Muscle of arm (tissue), 12 donors: Measurements from ENCODE around the gene PLEKHA6. TPM values are rescaled to one million over a fixed set of nuclear protein-coding genes. Genes with fewer than 3 reads are reported as not detected.
"Not testable (repeated sequence)": the region's sequence is repeated elsewhere in the genome, so short reads cannot be mapped to it uniquely, and the experiment has no call there.

Experiments
- DNase-seq: peaks from one replicate; pipeline ENCODE4 v3.0.0-alpha.2; 2013
- polyA plus RNA-seq, 12 donors: library from polyadenylated mRNA; unstranded; fragments of 120-200 nt; gene quantifications; one replicate each; pipeline ENCODE4 v1.2.1, GENCODE V29; 2013; ENCODE audit not compliant: insufficient read length in 12 of 12

PLEKHA6 gene
- polyA plus RNA-seq, 12 donors: 2.2 to 18.5 (median 4.3) TPM; not detected in 1

DNA sequence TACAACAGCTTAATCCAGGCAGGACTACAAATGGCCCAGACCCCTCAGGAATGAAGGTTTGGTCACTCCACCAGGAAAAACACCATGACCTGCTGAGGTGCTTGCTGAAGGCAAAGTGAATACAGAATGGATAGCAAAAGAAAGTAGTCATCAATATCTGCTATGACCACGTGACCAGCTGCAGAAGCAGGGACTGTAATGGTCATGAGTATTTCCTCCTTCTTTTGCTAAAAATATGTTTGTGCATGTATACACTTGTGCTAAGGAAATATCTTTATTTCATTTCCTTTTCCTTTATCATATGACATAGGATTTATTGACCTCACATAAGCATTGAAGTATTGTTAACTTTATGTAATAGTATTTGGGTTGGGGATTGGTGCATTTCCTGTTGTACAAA is 119.5 kb downstream of the PLEKHA6 start:
- DNase-seq: no peak

DNA sequence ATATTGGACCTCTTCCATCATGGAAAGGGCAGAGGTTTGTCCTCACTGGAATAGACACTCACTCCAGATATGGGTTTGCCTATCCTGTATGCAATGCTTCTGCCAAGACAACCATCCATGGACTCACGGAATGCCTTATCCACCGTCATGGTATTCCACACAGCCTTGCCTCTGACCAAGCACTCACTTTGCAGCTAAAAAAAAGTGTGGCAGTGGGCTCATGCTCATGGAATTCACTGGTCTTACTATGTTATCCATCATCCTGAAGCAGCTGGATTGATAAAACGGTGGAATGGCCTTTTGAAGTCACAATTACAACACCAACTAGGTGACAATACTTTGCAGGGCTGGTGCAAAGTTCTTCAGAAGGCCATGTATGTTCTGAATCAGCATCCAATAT is 120.3 kb downstream of the PLEKHA6 start:
- not testable (repeated sequence) for DNase-seq

DNA sequence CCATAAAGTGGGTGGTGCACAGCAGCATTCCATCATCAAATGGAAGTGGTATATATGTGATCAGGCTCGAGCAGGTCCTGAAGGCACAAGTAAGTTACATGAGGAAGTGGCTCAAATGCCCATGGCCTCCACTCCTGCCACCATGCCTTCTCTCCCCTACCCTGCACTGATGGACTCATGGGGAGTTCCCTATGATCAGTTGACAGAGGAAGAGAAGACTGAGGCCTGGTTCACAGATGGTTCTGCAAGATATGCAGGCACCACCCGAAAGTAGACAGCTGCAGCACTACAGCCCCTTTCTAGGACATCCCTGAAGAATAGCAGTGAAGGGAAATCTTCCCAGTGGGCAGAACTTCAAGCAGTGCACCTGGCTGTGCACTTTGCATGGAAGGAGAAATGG is 121.2 kb downstream of the PLEKHA6 start:
- not testable (repeated sequence) for DNase-seq

DNA sequence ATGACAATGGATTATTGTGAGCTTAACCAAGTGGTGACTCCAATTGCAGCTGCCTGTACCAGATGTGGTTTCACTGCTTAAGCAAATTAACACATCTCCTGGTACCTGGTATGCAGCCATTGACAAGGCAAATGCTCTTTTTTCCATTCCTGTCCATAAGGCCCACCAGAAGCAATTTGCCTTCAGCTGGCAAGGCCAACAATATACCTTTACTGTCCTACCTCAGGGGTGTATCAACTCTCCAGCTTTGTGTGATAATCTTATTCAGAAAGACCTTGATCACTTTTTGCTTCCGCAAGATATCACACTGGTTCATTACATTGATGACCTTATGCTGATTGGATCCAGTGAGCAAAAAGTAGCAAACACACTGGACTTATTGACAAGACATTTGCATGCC is 122.2 kb downstream of the PLEKHA6 start:
- DNase-seq: not testable (repeated sequence)

DNA sequence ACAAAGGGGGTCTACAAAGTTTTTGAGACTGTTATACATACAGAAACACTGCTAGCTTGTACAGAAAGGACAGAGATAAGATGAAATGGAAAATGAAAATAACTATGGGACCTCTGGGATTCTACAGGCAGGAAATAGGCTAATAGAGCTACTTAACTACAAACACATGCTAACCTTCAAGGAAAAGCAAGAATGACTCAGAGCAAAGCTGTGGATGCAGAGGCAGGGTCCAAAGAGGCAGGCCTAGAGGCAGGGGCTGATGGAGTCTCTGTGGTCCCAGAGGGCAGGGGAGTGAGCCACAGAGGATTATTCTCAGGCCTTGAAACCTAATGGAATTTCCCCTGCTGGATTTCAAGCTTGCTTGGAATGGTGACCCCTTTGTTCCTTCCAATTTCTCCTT is 127.2 kb downstream of the PLEKHA6 start:
- DNase-seq: peak; percentile 37

DNA sequence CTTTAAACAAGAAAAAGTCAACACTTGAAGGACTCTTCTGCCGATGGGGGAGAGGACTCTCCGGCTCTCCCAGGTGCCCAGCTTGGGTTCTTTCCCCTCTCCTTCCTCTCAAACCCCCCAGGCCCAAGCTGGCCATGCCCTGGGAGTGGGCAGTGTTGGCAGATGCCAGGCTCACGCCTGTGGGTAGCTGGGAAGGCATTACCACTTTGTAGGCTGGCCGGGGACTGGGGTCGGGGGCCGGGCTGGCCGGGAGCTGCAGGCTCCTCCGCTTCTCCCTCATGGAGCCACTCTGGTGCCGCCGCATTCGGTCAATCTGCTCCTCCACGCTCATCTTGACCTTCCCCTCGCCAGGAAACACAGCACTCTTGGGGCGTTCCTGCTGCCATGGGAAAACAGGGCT is 129.5 kb downstream of the PLEKHA6 start:
- no peak for DNase-seq

DNA sequence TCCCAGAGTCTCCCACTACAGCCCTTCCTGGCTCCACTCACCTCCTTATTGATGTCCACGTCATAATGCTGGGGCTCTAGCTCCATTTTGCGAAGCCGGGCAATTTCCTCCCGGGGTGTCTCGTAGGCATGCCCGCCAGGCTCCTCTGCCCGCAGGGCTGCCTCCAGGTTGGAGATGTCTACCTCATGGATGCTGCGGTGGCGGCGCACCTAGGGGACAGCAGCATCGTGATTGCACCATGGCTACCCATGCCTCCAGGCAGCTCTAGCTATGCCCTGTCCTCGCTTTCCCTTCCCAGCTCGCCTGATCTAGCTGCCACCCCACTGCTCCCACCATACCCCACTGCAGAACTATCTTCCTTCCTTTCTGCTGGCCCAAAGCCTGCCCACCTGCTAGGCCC is 130.8 kb downstream of the PLEKHA6 start:
- no peak for DNase-seq

DNA sequence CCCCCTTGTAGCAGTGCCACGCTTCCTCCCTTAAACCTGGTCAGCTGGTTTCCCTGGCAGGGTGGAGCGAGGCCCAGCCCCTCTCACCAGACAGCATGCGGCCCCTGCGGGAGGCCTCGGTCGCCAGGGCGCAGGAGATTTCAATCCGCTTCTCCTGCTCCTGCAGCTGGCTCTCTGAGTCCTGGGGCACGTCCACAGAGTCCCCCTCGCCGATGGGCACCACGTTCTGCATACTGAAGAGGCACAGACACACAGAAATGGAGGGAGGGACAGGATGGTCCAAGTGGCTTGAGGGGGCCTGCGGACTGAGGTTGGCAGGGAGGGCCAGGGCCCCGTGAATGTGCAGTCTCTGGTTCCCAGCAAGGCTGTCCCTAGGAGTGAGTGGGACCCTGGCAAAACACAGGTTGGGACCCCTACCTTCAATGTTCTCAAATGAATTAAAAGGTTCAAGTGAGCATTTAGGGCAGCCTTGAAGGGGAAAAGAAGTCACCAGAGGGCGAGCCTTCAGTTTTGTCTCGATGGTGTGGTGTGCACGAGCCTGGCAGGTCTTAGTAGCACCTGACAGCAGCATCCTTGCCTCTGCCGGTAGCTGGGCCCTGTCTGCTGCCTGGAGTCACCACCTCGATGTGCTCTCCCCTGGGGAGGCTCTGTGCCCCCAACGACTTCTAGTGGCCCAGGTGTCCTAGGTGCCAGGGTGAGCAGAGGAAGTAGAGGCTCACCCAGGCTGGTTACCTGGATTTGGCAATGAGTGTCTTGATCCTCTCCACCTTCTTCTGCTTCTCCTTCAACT is 131.5 kb downstream of the PLEKHA6 start:
- no peak for DNase-seq

DNA sequence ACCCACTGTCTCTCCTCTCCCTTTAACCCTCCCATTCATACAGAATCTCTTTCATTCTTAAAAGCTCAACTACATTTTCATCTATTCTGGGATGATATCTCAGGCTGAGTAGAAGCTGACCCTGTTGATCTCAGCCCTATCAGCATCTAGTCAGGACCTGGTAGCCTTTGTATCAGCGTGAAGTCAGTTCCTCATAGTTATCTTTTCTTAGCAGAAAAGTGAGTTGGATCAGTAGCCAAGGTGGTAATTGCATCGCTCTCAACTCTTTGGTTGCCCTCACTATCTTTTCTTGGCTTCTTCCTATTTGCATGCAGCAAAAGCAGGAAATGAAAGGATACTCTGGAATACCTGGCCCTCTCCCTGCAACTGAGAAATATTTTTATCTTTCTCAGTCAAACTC is 132.4 kb downstream of the PLEKHA6 start:
- no peak for DNase-seq

DNA sequence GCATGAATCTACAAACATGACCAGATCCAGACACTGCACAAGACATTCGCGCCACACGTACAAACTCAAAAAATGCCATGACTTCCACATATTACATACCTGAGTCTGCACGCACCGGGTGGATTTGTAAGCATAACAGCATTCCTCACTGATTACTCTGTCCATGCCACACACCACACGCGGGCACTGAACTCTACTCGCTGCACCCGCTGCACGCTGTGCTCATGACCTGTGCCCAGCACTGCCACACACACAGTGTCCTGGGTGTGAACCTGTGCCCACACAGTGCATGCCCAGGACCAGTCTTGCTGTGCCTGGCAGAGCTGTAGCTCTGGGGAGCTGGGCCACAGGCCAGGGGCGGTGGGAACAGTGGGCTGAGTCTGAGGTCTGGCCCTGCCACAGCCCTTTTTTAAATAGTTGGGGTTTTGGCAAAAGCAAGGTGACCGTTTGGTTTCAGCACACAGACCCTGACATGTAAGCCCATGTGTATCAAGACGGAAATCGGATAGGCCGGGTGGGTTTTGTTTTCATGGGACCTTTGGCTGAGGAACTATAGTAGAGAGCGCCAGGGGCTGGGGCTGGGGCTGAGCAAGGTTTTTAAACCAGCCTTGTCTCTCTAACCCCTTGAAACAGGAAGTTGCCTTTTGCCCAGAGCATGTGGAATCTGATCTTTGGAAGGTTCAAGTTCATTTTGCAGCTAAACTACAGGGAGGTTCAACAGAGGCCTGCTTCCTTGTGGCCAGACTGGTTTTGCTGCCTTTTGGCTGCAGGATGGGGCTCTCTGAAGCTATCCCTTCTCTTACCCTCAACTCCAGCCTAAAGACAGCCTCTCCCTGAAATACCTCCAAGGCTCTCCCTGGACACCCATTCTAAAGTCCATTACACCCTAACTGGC is 133.6 kb downstream of the PLEKHA6 start:
- no peak for DNase-seq

DNA sequence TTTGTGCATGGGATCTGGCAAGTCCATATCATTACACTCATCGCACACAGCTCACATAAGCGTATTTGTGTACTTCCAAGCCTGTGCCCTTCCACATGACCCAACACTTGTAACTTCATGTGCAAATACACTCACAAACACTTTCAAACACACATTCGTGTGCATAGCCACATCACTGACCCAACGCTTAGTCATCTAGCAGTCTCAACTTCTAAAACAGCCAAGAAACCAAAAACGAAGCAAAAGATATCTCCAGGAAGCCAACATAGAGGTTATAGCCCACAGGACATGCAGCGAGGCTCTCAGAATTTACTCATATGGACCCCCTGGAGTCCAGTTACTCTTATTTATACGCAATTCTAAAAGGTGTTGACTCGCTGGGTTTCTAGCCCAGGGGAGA is 135.1 kb downstream of the PLEKHA6 start:
- DNase-seq: no peak

DNA sequence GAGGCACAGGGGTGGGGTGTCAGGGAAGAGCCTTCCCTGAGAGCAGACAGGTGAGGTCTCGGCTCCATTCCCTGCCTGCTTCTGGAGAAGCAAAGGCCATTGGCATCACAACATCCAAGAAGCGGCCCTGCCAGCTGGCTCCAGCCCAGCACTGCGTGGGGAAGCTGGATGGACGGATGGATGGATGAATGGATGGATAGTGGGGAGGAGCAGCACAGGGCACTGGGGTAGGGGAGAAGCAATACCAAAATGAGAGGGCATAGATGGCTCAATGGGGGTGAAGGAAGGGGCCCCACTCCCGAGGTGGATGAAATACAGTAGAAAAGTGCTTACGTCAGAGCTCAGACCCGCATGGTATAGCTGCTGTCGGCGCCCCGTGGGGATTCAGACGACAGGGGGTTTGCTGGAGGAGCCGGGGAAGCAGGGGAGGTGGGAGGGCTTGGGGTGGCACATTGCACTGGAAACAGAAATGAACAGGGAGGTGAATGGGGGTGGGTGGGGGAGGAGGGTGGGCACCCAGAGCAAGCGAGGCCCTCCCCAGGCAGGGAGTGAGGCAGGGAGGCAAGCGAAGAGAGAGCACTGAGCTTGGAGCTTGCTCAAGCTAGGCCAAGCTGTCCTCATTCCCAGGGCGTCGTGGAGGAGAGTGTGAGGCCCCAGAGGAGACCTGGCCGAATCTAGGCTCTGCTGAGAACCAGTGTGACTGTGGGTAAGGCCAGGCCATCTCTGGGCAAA is 136.4 kb downstream of the PLEKHA6 start:
- no peak for DNase-seq

DNA sequence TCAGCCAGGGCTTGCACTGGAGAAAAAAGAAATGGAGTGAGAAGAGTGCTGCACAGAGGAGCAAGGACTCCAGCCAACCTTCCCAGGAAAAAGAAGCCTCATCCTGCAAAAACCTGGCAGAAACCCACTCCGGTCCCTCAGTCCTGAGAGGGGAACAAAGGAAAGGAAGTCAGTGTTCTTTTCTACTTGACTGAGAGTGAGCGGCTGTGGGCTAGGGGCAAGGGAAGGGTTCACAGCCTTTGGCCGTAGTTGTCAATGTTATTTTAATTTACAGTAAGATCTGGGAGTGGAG is 137.0 kb downstream of the PLEKHA6 start:
- DNase-seq: peak; percentile 65

DNA sequence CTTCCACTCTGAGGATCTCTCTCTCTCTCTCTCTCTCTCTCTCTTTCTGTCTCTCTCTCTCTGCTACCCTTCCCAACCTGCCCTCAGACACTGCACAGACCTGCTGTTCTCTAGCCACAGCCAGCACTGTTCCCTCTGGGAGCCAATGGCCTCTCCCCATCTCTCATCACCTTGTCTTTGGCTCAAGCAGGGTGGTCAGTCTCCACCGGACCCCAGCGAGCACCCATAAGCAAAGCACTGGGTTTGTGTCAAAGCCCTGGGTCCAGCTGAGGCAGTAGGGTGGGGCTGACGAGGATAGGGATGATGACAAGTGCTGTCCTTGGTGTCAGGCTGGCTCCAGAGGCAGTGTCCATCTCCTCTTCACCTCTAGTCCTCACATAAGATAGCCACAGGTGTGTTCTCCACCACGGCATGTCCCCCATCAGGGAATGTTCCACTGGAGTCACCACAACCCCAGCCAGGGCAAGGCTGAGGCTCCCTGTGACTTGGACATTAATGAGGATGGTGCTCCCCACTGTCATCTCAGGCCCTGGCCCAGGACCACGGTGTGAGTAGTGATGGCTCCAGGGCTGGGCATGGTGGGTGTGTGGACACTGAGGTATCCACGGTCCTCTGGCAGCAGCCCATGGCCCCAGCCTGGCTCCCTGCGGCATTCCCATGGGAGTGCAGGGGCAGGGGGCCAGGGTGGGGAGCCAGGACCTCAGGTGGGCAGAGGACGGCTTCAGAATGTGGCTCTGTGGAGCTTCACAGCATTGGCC is 137.5 kb downstream of the PLEKHA6 start:
- DNase-seq: no peak

DNA sequence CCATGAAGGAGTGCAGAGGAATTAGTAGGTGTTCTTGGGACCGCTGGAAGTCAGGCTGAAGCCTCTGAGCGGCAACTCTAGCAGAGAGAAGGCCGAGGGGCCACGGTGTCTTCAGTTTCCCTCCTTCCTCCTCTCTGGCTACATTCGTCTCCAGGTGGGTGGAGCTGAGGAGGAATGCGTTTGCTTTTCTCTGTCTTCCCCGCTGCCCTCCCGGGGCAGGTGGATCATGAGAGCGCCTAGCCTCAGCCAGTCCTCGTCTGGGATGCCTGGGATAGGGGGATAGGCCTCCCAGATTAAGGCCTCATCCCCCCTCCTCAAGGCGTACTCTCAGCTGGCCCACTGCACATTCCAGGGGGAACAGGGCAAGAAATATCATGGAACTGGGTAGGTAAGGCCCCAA is 138.5 kb downstream of the PLEKHA6 start:
- DNase-seq: no peak

DNA sequence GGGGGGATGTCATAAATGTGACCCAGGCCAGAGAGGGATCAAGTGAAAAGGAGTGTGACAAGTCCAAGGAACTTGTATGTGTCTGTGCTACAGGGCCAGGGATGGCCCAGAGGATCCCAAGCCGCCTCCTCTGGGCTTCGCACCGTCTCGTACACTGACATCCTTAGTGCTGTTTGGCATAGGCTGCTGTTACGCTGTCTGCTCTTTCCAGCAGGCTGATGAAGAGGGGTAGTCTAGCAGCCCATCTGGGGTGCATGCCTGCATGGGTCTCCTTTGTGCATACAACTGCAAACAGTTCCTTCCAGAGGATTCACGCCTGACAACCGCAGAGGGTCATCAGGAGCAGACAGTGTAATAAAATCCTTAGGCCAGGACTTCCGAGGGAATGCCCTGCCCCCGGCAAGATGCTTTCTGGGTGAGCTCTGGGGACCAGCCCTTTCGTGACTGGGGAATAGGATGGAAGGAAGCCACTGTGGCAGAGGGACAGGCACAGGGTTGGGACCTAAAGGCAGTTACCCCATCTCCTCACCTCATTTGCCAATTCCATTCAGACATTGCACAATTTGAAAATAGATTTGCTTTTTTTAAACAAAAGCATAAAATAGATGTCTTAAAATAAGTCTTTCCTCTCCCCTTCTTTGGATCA is 139.6 kb downstream of the PLEKHA6 start:
- DNase-seq: no peak

DNA sequence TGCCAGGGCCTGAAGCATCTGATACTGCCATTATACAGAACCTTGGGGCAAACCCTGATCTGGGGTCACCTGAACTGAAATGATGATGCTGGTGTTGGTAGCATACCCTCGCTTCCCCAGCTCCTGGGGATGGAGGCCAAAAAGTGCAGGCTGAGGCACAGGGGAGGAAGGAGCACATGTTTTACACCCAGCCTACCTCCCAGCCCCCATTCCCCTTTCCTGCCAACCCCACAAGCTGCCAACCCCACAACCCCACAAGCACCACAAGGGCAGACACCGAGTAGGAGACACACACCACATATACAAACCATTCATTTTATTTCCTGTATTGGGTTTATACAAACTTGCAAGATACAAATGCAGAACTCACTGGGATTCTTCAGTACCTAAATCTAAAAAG is 141.2 kb downstream of the PLEKHA6 start:
- no peak for DNase-seq

DNA sequence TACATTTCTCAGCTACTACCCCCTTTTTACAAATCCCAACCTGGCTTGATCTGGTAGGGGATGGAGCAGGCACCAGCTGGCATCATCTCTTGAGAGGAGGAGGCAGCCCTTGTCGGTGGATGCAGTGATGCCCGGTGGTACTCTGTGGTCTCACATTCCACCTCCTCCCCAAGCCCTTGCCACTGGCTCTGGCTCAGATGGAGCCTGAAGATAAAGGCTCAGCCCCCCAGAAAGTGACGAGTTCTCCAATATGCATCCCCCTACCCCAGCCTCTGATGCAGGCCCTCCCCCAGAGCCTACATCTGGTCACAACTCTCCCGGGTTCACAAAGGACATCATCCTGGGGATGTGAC is 142.1 kb downstream of the PLEKHA6 start:
- no peak for DNase-seq

DNA sequence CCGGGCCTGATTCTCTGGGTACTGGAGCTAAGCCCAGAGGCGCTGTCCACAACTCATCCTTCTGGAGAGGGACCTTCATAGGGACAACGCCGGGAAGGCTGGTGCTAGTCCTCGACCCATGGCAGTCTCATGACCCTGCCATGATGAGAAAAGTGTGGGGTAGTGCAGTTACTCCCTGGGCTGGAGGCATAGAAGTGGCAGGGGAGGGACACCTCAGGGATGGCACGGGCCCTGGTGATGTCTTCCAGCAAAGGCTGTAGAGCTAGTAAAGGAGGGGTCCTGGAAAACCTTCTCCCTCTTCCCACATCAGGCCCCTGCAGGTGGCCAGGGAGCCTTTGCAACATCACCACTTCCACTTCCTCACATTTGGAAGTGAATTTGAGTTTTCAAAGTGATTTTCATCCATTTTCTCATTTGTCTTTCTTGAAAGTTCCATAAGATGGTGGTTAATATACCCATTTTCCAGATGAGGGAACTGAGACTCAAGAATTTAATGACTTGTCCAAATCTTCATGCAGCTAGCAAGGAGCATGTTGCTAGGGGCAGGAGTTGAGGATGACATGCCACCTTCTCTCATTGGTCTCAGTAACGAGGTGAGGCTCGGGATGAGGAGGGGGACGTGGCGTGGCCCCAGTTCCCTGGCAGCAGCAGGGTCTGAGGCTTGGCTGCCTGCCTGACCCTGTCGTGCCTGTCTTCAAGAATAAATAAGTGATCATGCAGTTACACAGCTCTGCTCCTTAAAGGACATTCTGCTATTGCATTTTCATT is 142.7 kb downstream of the PLEKHA6 start:
- no peak for DNase-seq

DNA sequence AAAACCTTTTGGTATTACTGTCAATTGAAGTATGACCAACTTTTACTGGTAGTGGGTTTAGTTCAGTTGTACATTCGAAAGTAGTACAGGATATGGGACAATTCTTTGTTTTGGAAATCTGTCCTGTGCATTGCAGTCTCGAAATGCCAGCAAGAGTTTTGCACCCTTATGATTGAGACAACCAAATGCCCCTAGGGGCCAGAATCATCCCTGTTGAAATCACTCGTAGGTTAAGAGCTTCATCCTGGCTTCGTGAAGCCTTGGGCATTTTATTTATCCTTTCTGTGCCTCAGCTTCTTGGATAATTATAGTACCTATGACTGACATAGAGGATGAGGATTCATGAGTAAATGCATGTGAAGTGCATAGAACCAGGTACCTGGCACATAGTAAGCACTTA is 143.5 kb downstream of the PLEKHA6 start:
- no peak for DNase-seq
